OCI-LY7 (cell line): ENCODE data around the gene FDXR. TPM values are rescaled to one million over a fixed set of nuclear protein-coding genes. Genes with fewer than 3 reads are reported as not detected.

Source experiments
- BruUV-seq: library from RNA; stranded (reverse); fragments of 400-500 nt; replicated peaks from 2 replicates; lab custom pipeline; 2021; lab: Mats Ljungman, UMichigan
- CTCF ChIA-PET: fragments of 300-600 bp; sonication (Branson Sonifier 250); formaldehyde crosslinking; loops from one replicate; lab custom pipeline; 2022; ENCODE audit warnings: antibody characterized with exemption; ENCODE audit not compliant: unreplicated experiment; lab: Charles Lee
- POLR2A ChIA-PET: fragments of 300-600 bp; sonication (Branson Sonifier 250); formaldehyde crosslinking; loops from one replicate; lab custom pipeline; 2022; ENCODE audit warnings: antibody characterized with exemption; lab: Charles Lee
- DNase-seq: peaks from one replicate; pipeline ENCODE4 v3.0.0-alpha.2; 2015; ENCODE audit warnings: low spot score
- H2AFZ ChIP-seq: fragments of 200-600 bp; sonication (generic), shearing (Covaris generic); 2 replicates; pipeline ENCODE4 v1.6.1; 2014; ENCODE audit warnings: mild to moderate bottlenecking, antibody characterized with exemption, low read length, moderate library complexity
- H3K27ac ChIP-seq: fragments of 200-600 bp; sonication (generic); 2 replicates; pipeline ENCODE4 v1.5.1; 2014; ENCODE audit warnings: mixed run types, low read depth, mild to moderate bottlenecking, moderate library complexity, low read length, inconsistent platforms; ENCODE audit not compliant: poor library complexity, severe bottlenecking
- H3K36me3 ChIP-seq: fragments of 200-600 bp; sonication (generic); 2 replicates; pipeline ENCODE4 v1.6.1; 2014; ENCODE audit warnings: mild to moderate bottlenecking, antibody characterized with exemption, low read length, moderate library complexity, mixed read lengths; ENCODE audit not compliant: insufficient read depth
- H3K4me1 ChIP-seq: fragments of 200-600 bp; sonication (generic); 2 replicates; pipeline ENCODE4 v1.5.1; 2014; ENCODE audit warnings: mild to moderate bottlenecking, low read length; ENCODE audit not compliant: insufficient read depth, poor library complexity, severe bottlenecking
- H3K4me2 ChIP-seq: fragments of 200-600 bp; sonication (generic); 2 replicates; pipeline ENCODE4 v1.6.1; 2014; ENCODE audit warnings: mild to moderate bottlenecking, low read length
- H3K4me3 ChIP-seq: fragments of 200-600 bp; sonication (generic); 2 replicates; pipeline ENCODE4 v1.5.1; 2014; ENCODE audit warnings: mild to moderate bottlenecking, low read depth, low read length; ENCODE audit not compliant: poor library complexity, severe bottlenecking
- H3K79me2 ChIP-seq: fragments of 200-600 bp; sonication (generic); 2 replicates; pipeline ENCODE4 v1.6.1; 2016; ENCODE audit warnings: low read depth, mild to moderate bottlenecking, low read length, moderate library complexity, mixed read lengths; ENCODE audit not compliant: insufficient read depth
- H3K9me2 ChIP-seq: fragments of 200-600 bp; sonication (generic); 2 replicates; pipeline ENCODE4 v1.6.1; 2016; ENCODE audit warnings: mild to moderate bottlenecking, low read length, mixed read lengths; ENCODE audit not compliant: insufficient read depth
- H3K9me3 ChIP-seq: fragments of 200-600 bp; sonication (generic); 2 replicates; pipeline ENCODE4 v1.6.1; 2014; ENCODE audit warnings: mild to moderate bottlenecking, mixed run types, low read length, mixed read lengths
- H4K20me1 ChIP-seq: fragments of 200-600 bp; sonication (generic); 2 replicates; pipeline ENCODE4 v1.6.1; 2014; ENCODE audit warnings: mild to moderate bottlenecking, antibody characterized with exemption, low read length, moderate library complexity, mixed read lengths; ENCODE audit not compliant: insufficient read depth
- CTCF ChIP-seq: fragments of 200-600 bp; sonication (generic); conservative IDR thresholded peaks from 2 replicates; pipeline ENCODE4 v1.5.1; 2014; ENCODE audit warnings: mild to moderate bottlenecking, antibody characterized with exemption, low read length, moderate library complexity, mixed read lengths
- EZH2phosphoT487 ChIP-seq: fragments of 200-600 bp; sonication (generic); IDR thresholded peaks from 2 replicates; pipeline ENCODE4 v1.6.1; 2018; ENCODE audit warnings: low read depth, borderline replicate concordance, mild to moderate bottlenecking, mixed run types, antibody characterized with exemption, low read length, moderate library complexity, mixed read lengths
- intact Hi-C: fragments of 100-400 bp; cut with micrococcal nuclease; formaldehyde crosslinking; loops from one replicate; pipeline ENCODE4 v1.10.0; 2022; ENCODE audit not compliant: unreplicated experiment
- total RNA-seq, 2 experiments: library from RNA; depleted of rRNA in 1 of 2; stranded (reverse); fragments of >200 nt in 1 of 2; shearing (Covaris generic) in 1 of 2; gene quantifications; 2 replicates each; pipeline ENCODE4 v1.2.3, GENCODE V29; 2014 to 2022

FDXR gene
- total RNA-seq, 2 experiments from 2014 or later, result 12.2 to 18.3 TPM

GRCh38 chr17:74904687-74905409 lies 32.1 kb upstream of the FDXR start:
- H3K4me2 ChIP-seq, result no peak overlapping the region
- BruUV-seq, result no TSS peak
- no peak for DNase-seq
- H3K79me2 ChIP-seq, result no peaks in the 10 kb centered on the region
- H3K27ac ChIP-seq, result no peak overlapping the region
- no peak overlapping the region for H2AFZ ChIP-seq
- no peaks in the 10 kb centered on the region for H3K4me1 ChIP-seq
- no peaks in the 10 kb centered on the region for H3K36me3 ChIP-seq
- no peaks in the 10 kb centered on the region for H4K20me1 ChIP-seq
- H3K4me3 ChIP-seq, result no peak overlapping the region
- ChIA-PET CTCF (no interaction called here), POLR2A (no interaction called here)
- H3K9me3 ChIP-seq, result no peaks in the 10 kb centered on the region
- H3K9me2 ChIP-seq, result no peaks in the 10 kb centered on the region
- no peak for TF ChIP-seq CTCF
- TF ChIP-seq EZH2phosphoT487, result no peak
- intact Hi-C loops, result no loop called here

- DNase-seq, result no peak
- Histone ChIP-seq H3K4me1 (no peaks in the 10 kb centered on the region), H3K4me3 (no peak overlapping the region), H3K9me3 (no peaks in the 10 kb centered on the region), H2AFZ (no peak overlapping the region), H3K36me3 (no peaks in the 10 kb centered on the region), H3K27ac (no peak overlapping the region), H3K4me2 (no peak overlapping the region), H3K9me2 (no peaks in the 10 kb centered on the region), H4K20me1 (no peaks in the 10 kb centered on the region), H3K79me2 (no peaks in the 10 kb centered on the region)
- intact Hi-C loops, result no loop called here
- no peak for TF ChIP-seq EZH2phosphoT487
- no peak for TF ChIP-seq CTCF
- ChIA-PET CTCF (interaction anchor here (0.6 kb wide), 1 partner anchor 22 kb away, joined by 4 read pairs; no protein-coding TSS in a partner anchor), POLR2A (no interaction called here)
- BruUV-seq, result no TSS peak
These were observed 30.9 kb upstream of the FDXR start for GRCh38 chr17:74903671-74904070.

GRCh38 chr17:74903034-74903433 lies 30.2 kb upstream of the FDXR start:
- Histone ChIP-seq H3K4me3 (no peak overlapping the region), H4K20me1 (no peaks in the 10 kb centered on the region), H3K4me1 (no peaks in the 10 kb centered on the region), H3K79me2 (no peaks in the 10 kb centered on the region), H3K9me3 (no peaks in the 10 kb centered on the region), H3K4me2 (no peak overlapping the region), H3K36me3 (no peaks in the 10 kb centered on the region), H3K27ac (no peak overlapping the region), H2AFZ (no peak overlapping the region), H3K9me2 (no peaks in the 10 kb centered on the region)
- intact Hi-C loops, result no loop called here
- TF ChIP-seq EZH2phosphoT487, result no peak
- no peak for TF ChIP-seq CTCF
- BruUV-seq, result no TSS peak
- ChIA-PET CTCF (interaction anchor here (0.6 kb wide), 1 partner anchor 21 kb away, joined by 4 read pairs; no protein-coding TSS in a partner anchor), POLR2A (no interaction called here)
- no peak for DNase-seq
